Uterus (tissue), 2 donors: Measurements from ENCODE around the gene KLHL17.

Experiments
- POLR2A ChIP-seq, 2 donors: fragments of 450-650 bp; IDR thresholded peaks; one replicate each; pipeline ENCODE4 v1.6.1; 2016; ENCODE audit warnings: antibody characterized with exemption in 2 of 2, mild to moderate bottlenecking in 1 of 2, moderate library complexity in 1 of 2
- TF ChIP-seq, protein P1 (sequence below), 4 experiments: fragments of 200-600 bp in 2 of 4; fragments of 450-650 bp in 2 of 4; sonication (generic) in 2 of 4; IDR thresholded peaks; one replicate each; pipeline ENCODE4 v1.5.1; 2016 to 2019; ENCODE audit warnings: antibody characterized with exemption in 4 of 4, mild to moderate bottlenecking in 2 of 4, moderate library complexity in 1 of 4

GRCh38 chr1:937521-937920, 22.9 kb upstream of the KLHL17 start:
- TF ChIP-seq, protein P1, sequence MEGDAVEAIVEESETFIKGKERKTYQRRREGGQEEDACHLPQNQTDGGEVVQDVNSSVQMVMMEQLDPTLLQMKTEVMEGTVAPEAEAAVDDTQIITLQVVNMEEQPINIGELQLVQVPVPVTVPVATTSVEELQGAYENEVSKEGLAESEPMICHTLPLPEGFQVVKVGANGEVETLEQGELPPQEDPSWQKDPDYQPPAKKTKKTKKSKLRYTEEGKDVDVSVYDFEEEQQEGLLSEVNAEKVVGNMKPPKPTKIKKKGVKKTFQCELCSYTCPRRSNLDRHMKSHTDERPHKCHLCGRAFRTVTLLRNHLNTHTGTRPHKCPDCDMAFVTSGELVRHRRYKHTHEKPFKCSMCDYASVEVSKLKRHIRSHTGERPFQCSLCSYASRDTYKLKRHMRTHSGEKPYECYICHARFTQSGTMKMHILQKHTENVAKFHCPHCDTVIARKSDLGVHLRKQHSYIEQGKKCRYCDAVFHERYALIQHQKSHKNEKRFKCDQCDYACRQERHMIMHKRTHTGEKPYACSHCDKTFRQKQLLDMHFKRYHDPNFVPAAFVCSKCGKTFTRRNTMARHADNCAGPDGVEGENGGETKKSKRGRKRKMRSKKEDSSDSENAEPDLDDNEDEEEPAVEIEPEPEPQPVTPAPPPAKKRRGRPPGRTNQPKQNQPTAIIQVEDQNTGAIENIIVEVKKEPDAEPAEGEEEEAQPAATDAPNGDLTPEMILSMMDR (IDR thresholded peaks at IDR 0.05) = no peak
- TF ChIP-seq POLR2A (IDR thresholded peaks at IDR 0.05) = no peak
